HUDEP-2 (cell line): ENCODE data around the gene GOLGA6L7.
"Not testable (repeated sequence)": the region's sequence is repeated elsewhere in the genome, so short reads cannot be mapped to it uniquely, and the experiment has no call there.

Experiments
- DNase-seq, 76 experiments: peaks; one replicate each; lab custom pipeline; 2025; ENCODE audit not compliant: unreplicated experiment in 76 of 76; lab: John Stamatoyannopoulos, UW

GOLGA6L7 gene, protein sequence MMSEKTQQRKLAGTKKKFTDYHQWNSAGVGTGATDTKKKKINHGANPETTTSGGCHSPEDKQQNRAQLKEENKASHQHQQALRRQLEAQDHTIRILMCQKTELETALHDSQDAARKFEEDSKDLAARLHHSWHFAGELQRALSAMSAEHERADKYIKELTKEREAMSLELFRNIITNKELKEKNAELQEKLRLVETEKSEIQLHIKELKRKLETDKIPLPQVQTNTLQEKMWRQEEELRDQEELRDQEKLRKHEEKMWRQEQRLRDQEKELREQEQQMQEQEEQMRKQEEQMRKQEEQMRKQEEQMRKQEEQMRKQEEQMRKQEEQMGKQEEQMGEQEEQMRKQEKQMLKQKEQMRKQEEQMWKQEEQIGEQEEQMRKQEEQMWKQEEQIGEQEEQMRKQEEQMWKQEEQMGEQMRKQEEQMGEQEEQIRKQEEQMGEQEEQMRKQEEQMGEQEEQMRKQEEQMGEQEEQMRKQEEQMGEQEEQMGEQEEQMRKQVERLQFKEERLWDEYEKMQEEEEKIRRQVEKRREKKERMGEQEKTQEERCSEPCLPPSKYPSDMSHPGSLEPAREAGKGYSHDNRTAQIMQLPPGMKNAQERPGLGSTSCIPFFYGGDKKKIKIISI

DNA sequence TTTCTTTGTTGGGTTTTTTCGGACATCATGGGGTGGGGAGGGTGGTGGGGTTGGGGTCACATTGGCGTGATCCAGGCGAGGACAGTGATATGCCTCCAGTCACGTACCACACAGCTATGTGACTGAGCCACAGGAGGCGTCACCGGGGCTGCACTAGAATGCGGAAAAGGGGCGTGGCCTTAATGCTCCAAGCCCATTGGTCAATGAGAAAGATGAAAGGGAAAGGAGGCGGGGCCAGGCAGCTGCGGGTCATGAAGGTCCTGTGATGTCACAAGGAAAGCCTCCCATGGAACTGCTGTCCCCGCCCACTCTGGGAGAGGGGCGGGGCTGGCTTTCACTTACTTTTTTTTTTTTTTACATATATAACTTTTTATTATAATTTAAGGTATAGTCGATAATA lies at the start of gene GOLGA6L7:
Gene GOLGA6L7, minus strand, starts transcription at position 124 of the 400 bp plus-strand sequence. Its CDS starts 95 bp downstream, at position 29.
- DNase-seq, result peak in 6 of 76 experiments; percentile 3 to 9 (median 5)

DNA sequence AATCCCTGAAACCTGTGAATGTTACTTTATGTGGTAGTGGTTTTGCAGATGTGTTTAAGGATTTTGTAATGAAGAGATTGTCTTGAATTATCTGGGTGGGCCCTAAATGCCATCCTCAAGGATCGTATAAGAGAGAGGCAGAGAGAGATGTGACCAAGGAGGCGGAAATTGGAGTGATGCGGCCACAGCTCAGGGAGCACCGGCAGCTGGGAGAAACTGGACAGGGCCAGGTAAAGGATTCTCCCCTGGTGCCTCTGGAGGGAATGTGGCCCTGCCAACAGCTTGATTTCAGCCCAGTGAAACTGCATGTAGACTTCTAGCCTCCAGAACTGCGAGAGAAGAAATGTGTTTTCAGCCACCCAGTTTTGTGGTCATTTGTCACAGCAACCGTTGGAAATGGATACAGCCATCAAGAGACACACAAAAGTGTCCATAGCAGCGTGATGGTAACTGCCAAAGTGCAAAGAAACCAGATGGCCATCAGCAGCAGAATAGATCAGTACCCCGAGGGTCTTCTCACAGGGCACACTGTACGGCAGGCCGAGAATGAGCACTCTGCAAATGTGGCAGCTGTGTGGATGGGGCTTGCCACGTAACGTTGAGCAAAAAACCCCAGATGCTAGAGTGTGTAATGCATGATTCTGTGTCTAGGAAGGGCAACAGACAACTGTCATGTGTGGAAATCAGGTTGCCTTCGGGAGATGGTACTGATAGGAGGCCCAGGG lies 49.6 kb upstream of the GOLGA6L7 start:
- no peak for DNase-seq

DNA sequence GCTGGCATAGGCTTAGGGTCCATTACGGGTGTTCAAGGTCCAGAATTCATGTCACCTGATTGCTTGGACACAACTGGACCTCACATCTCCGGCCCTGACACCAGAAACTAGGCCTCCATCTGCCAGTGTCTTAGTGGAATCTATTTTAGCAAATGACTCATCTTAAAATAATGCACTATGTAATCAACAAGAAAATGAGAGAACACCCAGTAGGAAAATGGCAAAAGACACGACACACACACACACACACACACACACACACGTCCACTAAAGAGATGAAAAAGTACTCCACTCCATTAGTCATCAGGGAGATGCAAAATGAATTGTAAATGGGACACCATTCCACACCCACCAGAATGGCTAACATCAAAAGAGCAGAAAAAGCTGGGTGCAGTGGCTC lies 48.5 kb upstream of the GOLGA6L7 start:
- DNase-seq, result no peak

DNA sequence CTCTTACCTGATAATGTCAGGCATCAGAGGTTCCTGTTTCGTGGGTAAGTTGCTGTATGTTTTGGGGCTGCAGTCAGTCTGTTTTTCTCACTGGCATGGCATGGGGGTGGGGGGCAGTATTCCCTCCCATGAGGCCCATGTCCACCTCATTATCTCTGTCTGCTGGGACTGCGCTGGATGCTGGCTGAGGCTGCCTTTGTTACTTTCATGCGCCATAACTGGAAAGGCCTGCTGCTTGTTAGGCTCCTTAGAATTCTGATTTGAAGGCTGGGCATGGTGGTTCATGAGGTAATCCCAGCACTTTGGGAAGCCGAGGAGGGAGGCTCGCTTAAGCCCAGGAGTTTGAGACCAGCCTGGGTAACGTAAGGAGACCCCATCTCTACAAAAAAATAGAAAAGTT lies 47.1 kb upstream of the GOLGA6L7 start:
- no peak for DNase-seq

DNA sequence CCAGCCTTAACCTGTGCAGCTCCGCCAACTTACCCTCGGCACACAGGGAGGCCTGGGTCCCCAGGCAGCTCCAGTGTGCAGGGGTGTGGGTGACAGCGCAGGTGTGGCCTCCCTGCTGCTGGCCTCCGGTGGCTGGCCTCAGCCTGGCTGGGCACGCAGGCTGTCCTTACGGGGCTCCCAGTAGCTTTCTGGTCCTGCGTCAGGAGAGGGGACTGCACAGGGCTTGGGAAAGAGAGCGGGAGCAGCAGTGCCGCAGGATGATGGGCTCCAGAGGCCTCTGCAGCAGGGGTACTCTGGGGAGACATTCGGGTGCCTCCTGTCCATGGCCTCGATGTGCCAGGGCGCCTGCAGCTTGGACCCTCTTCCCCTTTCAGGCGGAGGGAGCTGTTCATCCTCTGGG lies 46.7 kb upstream of the GOLGA6L7 start:
- no peak for DNase-seq

DNA sequence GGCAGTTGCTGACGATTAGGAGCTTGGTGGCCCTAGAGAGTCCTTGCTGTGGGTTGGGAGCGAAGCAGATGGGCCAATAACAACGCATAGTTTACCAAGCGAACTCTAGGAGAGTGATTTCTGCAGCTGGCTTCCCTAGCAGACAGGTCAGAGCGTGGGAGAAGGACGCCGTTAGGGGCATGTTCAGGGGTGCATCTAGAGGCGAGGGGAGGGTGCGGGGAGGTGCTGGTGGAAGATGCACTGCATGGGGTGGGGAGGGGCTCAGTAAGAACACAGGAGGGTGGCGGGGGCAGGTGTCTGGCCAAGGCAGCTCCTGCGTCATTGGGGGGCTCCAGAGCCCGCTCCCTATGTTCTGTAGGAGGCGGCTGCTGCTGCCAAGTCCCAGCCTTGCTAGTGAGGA lies 46.2 kb upstream of the GOLGA6L7 start:
- no peak for DNase-seq

DNA sequence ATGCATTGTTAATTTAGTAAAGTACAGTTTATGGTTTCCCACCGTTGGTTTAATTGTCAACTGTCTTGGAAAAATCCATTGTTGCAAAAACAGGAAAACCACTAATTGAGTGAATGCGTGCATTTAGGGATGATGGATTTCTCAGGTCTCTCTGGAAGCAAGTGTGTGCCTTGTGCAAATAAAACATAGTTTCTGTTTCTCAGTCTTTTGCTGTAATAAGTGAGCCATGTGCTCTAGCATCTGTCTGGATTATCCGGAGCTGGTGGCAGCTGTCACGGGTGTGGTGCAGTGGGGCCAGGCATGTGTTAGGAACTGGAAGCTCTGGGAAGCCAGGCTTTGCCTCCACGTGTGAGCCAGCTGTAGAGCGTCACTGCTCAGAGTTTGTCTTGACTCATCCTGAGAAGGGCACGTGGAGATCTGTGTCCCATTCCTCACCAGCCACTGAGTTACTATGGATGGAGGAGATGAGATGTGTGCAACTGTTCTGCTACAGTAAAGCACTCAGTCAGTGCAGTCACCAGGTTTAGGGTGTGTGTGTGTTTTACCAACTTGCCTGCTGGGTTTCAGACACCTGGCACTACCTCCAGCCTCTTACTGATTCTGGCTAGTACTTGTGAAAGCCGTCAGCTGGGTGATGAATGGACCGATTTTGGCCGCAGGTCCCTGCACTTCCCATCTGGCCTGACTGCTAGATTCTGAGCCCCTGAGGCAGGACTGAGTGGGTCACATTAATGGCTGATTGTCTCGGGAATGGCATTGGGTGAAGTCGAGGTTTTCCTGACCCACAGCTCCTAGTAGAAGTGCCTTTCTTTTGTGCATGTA lies 44.6 kb upstream of the GOLGA6L7 start:
- DNase-seq, result no peak

DNA sequence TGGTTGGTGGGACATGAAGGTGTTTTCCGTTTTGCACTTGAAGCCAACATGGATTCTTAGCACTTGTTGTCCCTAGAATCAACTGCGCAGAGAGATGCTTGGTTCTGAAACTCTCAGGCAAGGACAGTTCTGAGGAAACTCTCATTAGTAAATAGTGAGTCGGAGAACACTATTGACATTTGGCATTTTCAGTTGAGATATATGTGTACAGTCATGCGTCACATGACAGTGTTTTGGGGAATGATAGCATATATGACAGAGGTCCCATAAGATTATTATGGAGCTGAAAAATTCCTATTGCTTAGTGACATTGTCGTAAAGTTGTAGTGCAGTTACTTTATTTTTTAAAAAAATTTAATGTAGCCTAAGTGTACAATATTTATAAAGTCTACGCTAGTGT lies 43.1 kb upstream of the GOLGA6L7 start:
- no peak for DNase-seq

DNA sequence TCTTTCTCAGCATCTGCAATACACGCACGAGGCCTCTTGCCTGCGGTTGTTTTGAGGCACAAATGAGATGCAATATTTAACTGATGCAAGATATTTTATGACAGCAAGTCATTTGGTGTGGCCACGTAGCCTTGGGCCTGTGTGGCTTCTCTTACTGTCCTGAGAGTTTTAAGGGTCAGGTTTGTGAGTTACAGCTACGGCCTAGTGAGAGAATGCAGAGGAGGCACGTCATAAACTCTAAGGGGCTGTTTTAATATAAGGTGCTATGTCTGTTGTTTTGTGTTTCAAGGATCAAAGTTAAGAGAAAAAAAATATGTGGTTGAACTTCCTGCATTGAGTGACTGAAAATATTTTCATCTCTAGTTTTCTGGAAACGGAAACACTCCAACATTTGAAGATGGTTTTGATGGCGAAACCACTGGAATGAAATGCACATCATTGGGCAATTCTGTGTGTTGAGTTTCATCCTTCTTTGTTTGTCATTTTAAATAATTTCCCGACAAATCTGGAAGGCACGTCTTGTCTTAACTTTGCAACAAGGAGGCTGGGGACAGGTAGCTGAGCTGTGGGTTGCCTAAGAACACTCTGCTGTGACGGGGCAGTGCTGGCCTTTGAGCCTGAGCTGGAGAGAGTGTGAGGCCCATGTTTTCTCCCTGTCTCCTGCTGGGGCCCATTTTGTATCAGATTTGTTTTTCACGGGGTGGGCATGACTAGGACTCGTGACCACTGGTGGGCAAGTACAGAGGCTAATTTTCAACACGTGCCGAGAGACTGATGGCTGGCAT lies 42.5 kb upstream of the GOLGA6L7 start:
- DNase-seq, result no peak

DNA sequence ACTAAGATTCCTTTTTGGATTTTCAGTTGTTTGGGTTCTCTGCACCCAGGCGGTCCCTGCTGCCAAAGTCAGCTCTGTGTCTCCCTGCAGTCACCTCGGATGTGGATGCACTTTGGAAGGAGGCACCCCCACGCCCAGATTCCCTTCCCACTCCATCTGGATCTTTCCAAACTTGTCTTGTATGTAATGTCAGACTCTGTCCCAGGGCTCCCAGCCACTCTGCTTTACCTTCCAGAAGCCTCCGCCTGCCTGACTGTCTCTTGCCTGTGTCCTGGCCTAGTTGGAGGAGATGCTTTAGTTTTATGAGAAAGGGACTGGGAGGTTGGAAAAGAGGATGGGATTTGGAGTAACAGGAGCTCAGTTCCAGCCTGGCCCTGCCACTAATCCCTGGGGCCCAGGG lies 41.8 kb upstream of the GOLGA6L7 start:
- not testable (repeated sequence) for DNase-seq

DNA sequence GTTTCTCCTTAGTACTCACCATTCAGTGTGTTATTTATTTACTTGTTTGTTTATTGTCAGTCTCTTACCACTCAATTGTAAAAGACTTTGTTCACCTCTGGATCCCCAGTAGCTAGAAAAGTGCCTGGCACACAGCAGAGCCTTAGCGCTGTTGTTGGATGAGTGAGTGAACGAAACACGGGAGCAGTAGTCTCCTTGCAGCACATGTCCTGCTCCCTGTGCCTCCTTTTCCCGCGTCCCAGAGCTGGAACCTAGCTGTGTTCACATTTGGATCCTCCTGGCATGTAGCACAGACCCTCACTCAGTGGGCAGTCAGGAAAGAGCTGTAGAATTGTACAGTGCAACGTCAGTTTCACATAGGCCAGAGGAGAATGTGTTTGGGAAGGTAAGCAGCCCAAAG lies 41.4 kb upstream of the GOLGA6L7 start:
- DNase-seq, result not testable (repeated sequence)

DNA sequence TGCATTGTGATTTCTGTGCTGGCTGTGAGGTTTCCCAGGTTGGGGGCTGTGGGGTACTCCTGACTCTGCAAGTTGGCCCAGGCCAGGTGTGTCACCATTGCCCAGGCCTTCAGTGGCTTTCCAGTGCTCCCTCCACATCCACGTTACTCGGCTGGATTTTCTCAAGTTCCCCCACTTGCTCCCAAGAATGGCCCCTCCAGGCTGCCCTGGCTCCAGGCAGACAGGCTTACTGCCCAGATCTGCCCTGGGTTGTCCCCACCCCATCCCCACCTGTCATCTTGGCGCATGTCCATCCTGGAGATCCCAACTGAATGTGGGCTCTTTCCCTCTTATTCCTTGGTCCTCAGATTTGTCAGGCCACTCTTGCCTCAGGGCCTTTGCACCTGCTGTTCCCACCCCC lies 40.9 kb upstream of the GOLGA6L7 start:
- no peak for DNase-seq

DNA sequence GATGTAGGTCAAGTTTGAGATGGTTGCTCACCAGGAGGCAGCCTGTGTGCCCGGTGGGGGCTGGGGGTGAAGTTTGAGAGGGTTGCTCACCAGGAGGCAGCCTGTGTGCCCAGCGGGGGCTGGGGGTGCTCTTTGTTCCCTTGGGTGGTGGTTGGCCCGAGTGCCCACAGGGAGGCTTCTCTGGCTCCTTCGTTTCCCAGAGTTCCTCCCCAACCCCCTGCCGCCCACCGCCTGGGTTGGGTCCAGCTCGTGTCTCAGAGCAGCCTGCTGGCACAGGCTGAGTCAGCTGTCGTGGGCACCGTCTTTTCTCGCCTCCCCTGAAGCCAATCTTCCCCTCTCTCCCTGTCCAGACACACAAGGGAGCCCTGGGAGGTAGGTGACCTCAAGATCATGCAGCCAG lies 40.5 kb upstream of the GOLGA6L7 start:
- no peak for DNase-seq

DNA sequence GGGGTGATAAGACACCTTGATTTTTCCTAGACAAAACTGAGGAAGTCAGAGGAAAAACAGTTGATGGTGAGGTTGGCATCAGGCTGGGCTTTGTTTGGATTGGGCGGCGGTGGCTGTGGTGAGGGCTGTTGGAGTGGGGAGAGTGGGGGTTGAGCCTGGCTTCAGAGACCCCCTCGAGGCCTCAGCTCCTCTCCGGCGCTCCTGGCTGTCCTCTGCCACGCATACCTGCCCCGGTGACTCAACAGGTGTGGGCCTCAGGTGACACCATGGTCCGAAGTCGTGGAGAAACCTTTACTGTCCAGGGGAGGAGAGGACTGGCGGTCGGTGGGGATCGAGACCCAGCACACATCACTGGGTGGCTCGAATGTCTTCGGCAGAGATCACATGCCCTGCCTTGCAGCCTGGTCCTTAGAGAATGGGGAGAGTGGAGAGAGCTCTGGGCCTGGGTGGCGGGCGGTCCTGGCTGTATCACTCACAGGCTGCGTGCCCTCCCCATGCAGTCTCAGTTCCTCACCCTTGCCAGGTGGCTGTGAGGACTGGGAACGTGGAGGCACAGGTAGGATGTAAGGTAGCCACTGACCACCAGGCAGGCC lies 40.0 kb upstream of the GOLGA6L7 start:
- DNase-seq, result no peak

DNA sequence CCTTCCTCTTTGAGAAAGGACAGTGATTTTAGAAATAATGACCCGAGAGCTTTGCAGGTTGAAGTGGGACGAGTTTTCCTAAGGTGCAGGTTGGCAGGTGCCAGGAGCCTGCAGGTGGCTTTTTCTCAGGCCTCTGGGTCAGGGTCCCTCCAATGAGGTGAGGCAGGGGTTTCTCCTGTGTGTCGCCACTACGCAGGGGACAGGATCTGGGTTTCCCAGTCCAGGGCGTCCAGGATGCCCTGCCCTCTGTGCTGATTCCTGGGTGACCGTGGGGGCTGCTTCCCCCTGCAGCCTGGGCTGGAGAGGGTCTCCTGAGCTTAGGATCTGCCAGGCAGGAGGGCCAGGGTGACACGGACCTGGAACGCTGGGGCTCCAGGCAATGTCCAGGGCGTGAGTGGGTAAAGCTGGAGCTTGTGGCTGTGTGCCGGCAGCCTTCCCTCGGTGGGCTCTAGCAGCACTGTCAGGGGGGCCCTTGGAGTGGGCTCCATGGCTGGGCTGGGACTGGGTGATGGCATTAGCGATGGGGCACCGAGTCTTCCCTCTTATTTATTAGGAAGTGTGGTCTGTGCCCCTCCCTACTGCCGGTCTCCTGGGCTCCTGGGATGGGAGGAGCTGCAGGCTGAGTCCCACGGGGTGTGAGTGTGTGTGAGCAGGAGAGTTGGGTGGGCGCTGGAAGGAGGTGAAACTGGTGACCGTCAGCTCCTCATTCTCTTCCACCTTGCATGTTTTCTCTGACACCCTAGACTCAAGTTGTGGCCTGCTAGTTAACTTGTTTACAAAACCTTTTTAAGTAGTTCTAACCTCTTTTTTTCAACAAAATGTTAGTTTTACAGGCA lies 39.1 kb upstream of the GOLGA6L7 start:
- no peak for DNase-seq

DNA sequence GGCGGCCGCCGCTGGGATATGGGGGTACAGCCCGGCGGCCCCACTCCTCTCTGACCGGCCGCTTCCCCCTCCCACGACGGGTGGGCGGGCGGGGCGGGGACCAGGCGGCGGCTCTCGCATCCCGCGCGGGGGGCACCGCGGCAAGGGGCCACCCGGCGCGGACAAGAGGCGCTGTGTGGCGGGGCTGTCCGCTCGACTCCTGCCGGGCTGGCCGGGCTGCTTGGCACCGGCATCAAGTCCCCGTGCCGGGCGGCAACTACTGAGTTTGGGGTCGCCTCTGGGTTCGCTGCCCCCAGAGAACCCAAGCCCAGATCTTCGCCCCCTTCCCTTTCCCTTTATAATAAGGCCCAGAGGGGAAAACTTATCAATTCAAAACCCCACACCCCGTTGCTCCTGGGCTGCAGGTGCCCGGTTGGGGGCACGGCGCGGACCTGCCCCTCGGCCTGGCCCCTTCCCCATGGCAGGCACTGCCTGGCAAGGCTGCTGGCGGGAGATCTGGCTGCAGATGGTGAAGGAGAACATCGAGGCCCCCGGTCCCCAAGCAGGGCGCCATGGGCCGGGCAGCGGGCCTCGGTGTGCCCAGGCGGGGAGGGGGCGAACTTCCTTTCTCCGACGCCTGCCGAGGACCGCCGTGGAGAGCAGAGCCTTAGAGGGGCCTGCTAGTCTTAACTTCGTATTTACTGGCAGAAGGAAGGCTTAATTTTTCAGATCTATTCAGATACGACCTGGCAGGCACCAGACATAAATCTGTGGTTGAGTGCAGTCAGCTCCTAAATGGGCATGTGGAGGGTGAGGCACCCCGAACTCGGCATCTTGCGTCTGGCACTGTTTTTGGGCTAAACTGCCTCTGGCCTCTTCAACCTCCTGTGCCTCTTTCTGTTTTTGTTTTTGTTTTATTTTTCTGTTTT lies 38.2 kb upstream of the GOLGA6L7 start:
- DNase-seq, result no peak

DNA sequence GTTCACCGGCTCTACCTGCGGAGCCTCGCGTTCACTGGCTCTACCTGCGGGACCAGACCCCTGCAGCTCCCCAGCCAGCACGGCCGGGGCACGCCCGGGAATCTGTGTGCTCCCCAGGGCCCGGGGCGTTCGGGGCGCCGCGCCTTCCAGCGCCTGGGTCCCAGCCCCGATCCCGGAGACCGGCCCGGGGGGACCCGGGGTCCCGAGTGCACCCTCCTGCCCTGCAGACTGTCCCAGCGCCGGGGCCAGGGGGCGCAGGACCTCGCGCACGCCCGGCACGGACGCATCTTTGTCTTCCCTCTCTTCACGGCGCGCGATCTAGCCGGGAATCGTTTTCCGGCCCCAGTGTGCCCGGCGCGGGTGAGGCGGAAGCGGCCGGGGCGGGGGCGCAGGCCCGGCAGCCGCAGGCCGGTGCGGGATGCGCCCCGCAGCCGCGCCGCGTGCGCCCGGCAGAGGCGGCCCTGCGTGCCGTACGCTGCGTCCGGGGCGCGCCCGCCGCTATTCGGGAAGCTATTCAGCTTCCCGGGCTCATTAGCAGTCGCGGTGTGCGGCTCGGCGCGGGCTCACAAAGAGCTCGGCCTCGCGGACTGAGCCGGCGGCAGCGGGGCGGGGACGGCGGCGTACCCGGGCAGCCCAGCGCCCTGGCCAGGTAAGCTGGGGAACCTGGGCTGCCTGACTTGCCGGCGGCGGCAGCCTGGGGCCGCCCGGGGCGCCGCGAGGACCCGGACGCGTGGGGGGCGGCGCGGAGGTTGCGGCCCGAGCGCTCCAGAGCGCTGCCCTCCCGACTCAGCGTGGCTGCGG lies 37.4 kb upstream of the GOLGA6L7 start, which contains the start of gene APBA2:
Gene APBA2, plus strand, starts transcription at position 345 of the 801 bp plus-strand sequence. CDS start 167,911 bp downstream, outside the sequence.
- DNase-seq, result no peak
